HEK293T (cell line): ENCODE results near the gene FBXO21.

Experiments
- CTCF ChIA-PET: fragments of 350-600 bp; formaldehyde crosslinking; extraction: SDS; loops from one replicate; lab custom pipeline; 2021; ENCODE audit warnings: antibody characterized with exemption, inconsistent platforms; lab: Yijun Ruan, JAX
- POLR2A ChIA-PET: fragments of 350-600 bp; formaldehyde crosslinking; extraction: SDS; loops from one replicate; lab custom pipeline; 2020; ENCODE audit warnings: antibody characterized with exemption, inconsistent platforms; lab: Yijun Ruan, JAX
- DNase-seq: peaks from one replicate; pipeline ENCODE4 v3.0.0; 2012; ENCODE audit warnings: mixed read lengths; ENCODE audit errors: extremely low spot score
- ARNT ChIP-seq: fragments of 450-650 bp; IDR thresholded peaks from 2 replicates; pipeline ENCODE4 v1.6.1; 2017; ENCODE audit warnings: mild to moderate bottlenecking
- BHLHE40 ChIP-seq: fragments of 450-650 bp; IDR thresholded peaks from 2 replicates; pipeline ENCODE4 v1.6.1; 2016; ENCODE audit warnings: mild to moderate bottlenecking, moderate library complexity, borderline replicate concordance
- CTBP1 ChIP-seq: fragments of 450-650 bp; IDR thresholded peaks from 2 replicates; pipeline ENCODE4 v1.6.1; 2016; ENCODE audit warnings: borderline replicate concordance
- ELF4 ChIP-seq: fragments of 450-650 bp; IDR thresholded peaks from 2 replicates; pipeline ENCODE4 v1.6.1; 2017; ENCODE audit warnings: antibody characterized with exemption
- FOXA1 ChIP-seq: fragments of 450-650 bp; IDR thresholded peaks from 2 replicates; pipeline ENCODE4 v1.6.1; 2016; ENCODE audit warnings: mild to moderate bottlenecking
- FOXK2 ChIP-seq: fragments of 450-650 bp; IDR thresholded peaks from 2 replicates; pipeline ENCODE4 v1.6.1; 2016; ENCODE audit warnings: mild to moderate bottlenecking
- FOXM1 ChIP-seq: fragments of 450-650 bp; IDR thresholded peaks from 2 replicates; pipeline ENCODE4 v1.6.1; 2017; ENCODE audit warnings: mild to moderate bottlenecking, borderline replicate concordance
- HDGF ChIP-seq: fragments of 450-650 bp; IDR thresholded peaks from 2 replicates; pipeline ENCODE4 v1.6.1; 2017; ENCODE audit warnings: antibody characterized with exemption, borderline replicate concordance
- L3MBTL2 ChIP-seq: fragments of 450-650 bp; conservative IDR thresholded peaks from 2 replicates; pipeline ENCODE4 v1.6.1; 2016; ENCODE audit warnings: mild to moderate bottlenecking
- LEF1 ChIP-seq: fragments of 450-650 bp; IDR thresholded peaks from 2 replicates; pipeline ENCODE4 v1.6.1; 2017; ENCODE audit warnings: mild to moderate bottlenecking, borderline replicate concordance
- NFRKB ChIP-seq: fragments of 450-650 bp; IDR thresholded peaks from 2 replicates; pipeline ENCODE4 v1.6.1; 2016; ENCODE audit warnings: mild to moderate bottlenecking, moderate library complexity
- SP1 ChIP-seq: fragments of 450-650 bp; IDR thresholded peaks from 2 replicates; pipeline ENCODE4 v1.6.1; 2017
- SUZ12 ChIP-seq: fragments of 450-650 bp; IDR thresholded peaks from 2 replicates; pipeline ENCODE4 v1.6.1; 2016; ENCODE audit warnings: mild to moderate bottlenecking
- TARDBP ChIP-seq: fragments of 450-650 bp; IDR thresholded peaks from 2 replicates; pipeline ENCODE4 v1.6.1; 2016
- ZNF384 ChIP-seq: fragments of 450-650 bp; IDR thresholded peaks from 2 replicates; pipeline ENCODE4 v1.6.1; 2016
- TF ChIP-seq, protein P1 (sequence below): fragments of 450-650 bp; IDR thresholded peaks from 2 replicates; pipeline ENCODE4 v1.6.1; 2016

The FBXO21 gene

DNA sequence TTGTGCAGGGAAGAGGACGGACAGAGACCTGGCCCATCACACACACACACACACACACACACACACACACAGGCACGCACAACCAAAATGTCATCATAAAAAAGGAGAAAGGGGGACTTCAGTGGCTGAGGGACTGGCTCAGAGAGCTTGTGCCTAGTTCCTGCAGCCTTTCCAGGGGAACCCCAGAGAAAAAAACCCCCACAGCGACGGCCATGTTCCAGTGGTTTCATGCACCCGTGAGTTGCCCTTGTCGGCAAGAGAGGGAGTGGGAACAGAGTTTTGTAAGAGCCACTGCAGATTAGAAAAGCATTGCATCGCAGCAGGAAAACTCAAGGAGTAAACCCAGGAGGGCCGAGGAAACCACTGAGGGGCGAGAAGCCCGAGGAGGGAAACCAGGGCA, 24.5 kb upstream of the FBXO21 start:
- DNase-seq: no peak
- CTCF ChIA-PET: no interaction called here
- no peak for TF ChIP-seq FOXM1
- no peak for TF ChIP-seq CTBP1
- POLR2A ChIA-PET: no interaction called here

DNA sequence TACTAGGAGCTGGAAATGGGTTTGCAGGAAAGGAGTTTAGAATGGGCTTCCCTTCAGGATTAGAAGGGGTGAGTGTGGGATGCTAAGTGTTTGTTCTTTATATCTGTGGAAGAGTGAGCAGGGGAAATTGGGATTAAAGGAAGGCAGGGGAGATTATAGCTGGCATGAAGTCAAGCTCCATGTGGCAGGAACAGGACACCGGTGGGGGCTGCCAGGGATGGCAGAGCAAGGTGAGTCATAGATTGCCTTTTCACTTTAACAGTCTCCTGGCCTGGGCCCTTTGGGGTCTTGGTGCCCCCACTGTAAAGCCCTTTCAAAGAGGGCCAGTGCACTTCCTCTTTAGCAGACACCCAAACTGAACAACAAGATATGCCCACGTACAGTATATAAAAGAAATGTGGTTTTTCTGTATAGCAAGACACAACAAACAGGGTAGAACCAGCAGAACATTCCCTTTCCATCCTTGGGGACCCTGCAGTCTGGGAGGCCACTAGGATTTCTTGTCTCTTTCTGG, 23.1 kb upstream of the FBXO21 start:
- POLR2A ChIA-PET: no interaction called here
- CTCF ChIA-PET: interaction anchor here (0.7 to 1.4 kb wide), 8 partner anchors 9 to 644 kb away, joined by 3 to 6 read pairs (median 3); no protein-coding TSS in a partner anchor
- no peak for DNase-seq
- TF ChIP-seq LEF1 (no peak), SP1 (no peak), FOXA1 (no peak), HDGF (no peak), NFRKB (no peak), ZNF384 (no peak), ELF4 (no peak)

DNA sequence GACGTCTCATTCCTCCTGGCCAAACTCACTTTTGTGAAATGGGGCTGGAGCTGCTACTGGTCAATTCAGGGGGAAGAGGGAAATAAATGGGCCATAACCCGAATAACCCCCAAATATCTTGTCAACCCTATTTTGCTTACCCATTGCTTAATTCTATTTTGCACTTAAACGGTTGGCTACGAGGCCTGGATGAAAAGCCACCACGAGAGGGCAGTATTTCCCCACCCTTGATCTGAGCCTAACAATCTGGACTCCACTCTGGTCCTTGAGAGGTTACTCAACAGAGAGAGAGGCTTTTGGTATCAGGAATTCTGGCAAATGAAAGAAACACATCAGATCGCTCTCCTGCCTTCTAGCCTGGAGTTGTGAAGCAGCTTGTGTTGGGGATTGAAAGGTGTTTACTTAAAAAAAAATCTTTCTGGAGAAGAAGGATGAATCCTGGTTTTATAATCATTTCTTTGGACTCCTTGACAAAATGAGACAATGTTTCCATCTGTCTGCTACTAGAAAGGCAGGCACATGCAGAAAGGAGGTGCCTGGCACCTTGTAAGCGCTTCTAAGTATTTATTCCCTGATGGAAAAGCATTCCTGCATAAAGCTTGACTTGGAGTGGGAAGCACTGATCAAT, 22.4 kb upstream of the FBXO21 start:
- no peak for TF ChIP-seq L3MBTL2
- CTCF ChIA-PET: interaction anchor here (0.7 to 2.2 kb wide), 11 partner anchors 8 to 644 kb away, joined by 3 to 7 read pairs (median 3); no protein-coding TSS in a partner anchor
- peak; percentile 74 for DNase-seq
- POLR2A ChIA-PET: no interaction called here

DNA sequence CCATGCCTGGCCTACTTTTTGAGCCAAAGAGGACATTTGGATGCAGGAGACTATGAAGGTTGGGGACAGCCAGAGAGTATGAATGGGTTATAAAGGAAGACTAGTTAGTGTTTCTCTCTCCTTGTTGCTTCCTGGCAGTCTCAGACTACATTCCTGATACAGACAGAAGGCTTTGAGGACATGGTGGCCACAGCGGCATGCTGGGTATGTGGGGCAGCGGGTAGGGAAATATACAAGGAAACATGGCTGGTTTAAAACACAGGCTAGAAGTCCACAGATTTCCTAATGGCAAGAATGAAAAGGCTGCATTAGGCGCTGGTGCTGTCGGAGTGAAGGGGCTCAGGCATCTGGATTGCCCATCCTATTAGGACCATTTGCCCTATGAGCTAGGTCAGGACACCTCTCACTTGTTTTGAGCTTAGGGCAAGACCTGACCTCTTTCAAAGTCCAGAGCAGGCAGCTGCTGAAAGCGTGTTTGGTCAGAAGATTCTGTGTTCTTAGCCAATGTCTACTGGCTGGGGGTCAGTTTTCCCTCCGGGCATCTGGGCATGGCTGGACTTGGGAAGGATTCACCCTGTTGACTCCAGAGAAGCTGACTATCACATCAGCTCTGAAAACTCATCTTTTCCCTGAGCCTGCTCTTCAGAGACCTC, 20.1 kb upstream of the FBXO21 start:
- TF ChIP-seq SUZ12: no peak
- no peak for TF ChIP-seq TARDBP
- TF ChIP-seq FOXK2: no peak
- TF ChIP-seq ELF4: no peak
- TF ChIP-seq ARNT: no peak
- TF ChIP-seq BHLHE40: no peak
- TF ChIP-seq ZNF384: no peak
- no peak for TF ChIP-seq LEF1
- TF ChIP-seq, protein P1, sequence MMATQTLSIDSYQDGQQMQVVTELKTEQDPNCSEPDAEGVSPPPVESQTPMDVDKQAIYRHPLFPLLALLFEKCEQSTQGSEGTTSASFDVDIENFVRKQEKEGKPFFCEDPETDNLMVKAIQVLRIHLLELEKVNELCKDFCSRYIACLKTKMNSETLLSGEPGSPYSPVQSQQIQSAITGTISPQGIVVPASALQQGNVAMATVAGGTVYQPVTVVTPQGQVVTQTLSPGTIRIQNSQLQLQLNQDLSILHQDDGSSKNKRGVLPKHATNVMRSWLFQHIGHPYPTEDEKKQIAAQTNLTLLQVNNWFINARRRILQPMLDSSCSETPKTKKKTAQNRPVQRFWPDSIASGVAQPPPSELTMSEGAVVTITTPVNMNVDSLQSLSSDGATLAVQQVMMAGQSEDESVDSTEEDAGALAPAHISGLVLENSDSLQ: no peak
- TF ChIP-seq NFRKB: no peak
- no peak for TF ChIP-seq SP1
- DNase-seq: no peak
- CTCF ChIA-PET: interaction anchor here (0.7 to 2.3 kb wide), 6 partner anchors 11 to 648 kb away, joined by 3 to 7 read pairs (median 4); no protein-coding TSS in a partner anchor
- POLR2A ChIA-PET: no interaction called here

DNA sequence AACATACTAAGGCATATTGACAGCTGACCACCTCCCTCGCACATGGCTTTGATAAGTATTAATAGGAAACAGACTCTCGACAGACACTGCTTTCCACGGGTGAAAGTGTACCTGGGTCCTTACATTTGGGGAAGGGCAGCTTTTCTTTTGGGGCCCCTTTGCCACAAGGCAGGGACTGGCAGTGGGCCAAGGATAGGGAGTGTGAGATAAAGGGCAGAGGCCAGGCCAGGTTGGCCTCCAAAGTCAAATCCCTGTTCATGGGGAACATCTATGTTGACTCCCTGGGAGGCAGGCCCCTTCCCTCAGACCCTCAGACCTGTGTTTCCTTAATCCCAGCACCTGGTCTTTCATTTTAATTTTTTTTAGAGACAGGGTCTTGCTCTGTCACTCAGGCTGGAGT, 19.4 kb upstream of the FBXO21 start:
- ChIA-PET CTCF (interaction anchor here (0.6 to 2.3 kb wide), 2 partner anchors 14 to 158 kb away, joined by 3 to 5 read pairs; no protein-coding TSS in a partner anchor), POLR2A (no interaction called here)
- DNase-seq: no peak
- TF ChIP-seq ELF4 (no peak), CTBP1 (no peak), FOXK2 (no peak), HDGF (no peak), FOXM1 (no peak), ZNF384 (no peak), SUZ12 (no peak), BHLHE40 (no peak), ARNT (no peak), TARDBP (no peak), L3MBTL2 (no peak), LEF1 (no peak), NFRKB (no peak), SP1 (no peak), FOXA1 (no peak)
- TF ChIP-seq, protein P1: no peak

DNA sequence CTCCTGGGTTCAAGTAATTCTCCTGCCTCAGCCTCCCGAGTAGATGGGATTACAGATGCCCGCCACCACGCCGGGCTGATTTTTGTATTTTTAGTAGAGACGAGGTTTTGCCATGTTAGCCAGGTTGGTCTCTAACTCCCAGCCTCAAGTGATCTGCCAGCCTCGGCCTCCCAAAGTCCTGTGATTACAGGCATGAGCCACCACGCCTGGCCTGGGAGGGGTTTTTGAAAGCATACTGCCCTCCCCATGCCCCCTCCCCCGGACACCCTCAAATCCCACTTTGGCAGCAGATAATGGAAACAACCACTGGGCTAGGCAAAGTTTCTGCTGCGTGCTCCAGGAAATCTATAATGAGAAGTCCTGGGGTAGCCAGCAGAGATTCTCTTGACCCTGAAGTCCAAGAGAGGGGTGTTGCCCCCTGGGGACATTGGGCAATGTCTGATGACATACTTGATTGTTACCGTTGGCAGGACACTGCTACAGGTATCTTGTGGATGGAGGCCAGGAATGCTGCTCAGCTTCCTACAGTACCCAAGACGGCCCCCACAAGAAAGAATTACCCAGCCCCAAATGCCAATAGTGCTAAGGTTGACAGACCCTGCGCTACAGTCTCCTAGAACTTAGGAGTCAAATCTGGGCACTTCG, 18.7 kb upstream of the FBXO21 start:
- CTCF ChIA-PET: interaction anchor here (0.6 kb wide), 1 partner anchor 13 kb away, joined by 3 read pairs; no protein-coding TSS in a partner anchor
- DNase-seq: no peak
- TF ChIP-seq L3MBTL2: no peak
- no peak for TF ChIP-seq FOXA1
- TF ChIP-seq BHLHE40: no peak
- TF ChIP-seq CTBP1: no peak
- TF ChIP-seq SUZ12: no peak
- no peak for TF ChIP-seq FOXK2
- no peak for TF ChIP-seq TARDBP
- TF ChIP-seq HDGF: no peak
- no peak for TF ChIP-seq NFRKB
- TF ChIP-seq LEF1: no peak
- POLR2A ChIA-PET: no interaction called here

DNA sequence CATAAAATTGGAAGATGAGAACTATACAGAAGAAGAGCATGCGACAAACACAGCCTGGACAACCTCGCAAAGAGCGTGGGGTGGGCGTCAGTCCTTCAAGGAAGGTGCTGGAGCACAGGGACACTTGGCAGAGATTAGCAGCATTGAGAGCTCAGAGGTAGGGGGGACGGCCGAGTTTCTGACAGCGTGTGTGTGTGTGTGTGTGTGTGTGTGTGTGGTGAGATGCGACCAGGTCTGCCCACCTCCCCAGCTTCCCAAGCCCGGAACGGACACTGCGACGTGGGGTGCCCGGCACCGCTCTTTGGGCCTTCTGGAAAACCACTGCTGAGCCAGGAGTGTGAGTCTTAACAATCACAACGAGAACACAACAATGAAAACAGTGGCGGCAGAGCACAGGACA, 17.9 kb upstream of the FBXO21 start:
- DNase-seq: no peak
- ChIA-PET CTCF (no interaction called here), POLR2A (no interaction called here)
- TF ChIP-seq ELF4 (no peak), LEF1 (no peak), TARDBP (no peak), FOXK2 (no peak), ARNT (no peak)
- TF ChIP-seq, protein P1: no peak
